CD1c-positive myeloid dendritic cell (primary cell): ENCODE measurements around the gene LSP1.
"Not testable (repeated sequence)": the region's sequence is repeated elsewhere in the genome, so short reads cannot be mapped to it uniquely, and the experiment has no call there.

Experiments used
- DNase-seq: peaks from one replicate; pipeline ENCODE4 v3.0.0-alpha.2; 2016; ENCODE audit errors: extremely low spot score

LSP1 gene

DNA sequence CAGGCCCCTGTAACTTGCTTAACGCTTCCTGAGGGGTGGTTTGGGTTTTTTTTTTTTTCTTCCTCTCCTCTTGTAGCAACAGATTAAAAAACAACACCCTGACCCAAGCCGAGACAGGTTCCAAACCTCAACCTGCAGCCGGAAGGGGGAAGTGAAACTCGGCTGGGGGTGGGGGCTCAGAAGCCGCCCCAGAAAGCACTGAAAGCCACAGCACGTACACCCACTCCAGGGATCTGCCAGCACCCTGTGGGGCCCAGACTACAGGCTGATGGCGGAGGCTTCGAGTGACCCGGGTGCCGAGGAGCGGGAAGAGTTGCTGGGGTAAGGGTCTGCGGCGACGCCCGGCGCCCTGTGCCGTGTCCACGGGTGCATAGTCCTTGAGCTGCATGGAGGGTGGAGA is at the start of gene LSP1:
TSS of gene LSP1 (plus strand) at position 208 of the 400 bp plus-strand sequence. CDS start at position 269, 61 bp downstream.
- peak; percentile 93 for DNase-seq

DNA sequence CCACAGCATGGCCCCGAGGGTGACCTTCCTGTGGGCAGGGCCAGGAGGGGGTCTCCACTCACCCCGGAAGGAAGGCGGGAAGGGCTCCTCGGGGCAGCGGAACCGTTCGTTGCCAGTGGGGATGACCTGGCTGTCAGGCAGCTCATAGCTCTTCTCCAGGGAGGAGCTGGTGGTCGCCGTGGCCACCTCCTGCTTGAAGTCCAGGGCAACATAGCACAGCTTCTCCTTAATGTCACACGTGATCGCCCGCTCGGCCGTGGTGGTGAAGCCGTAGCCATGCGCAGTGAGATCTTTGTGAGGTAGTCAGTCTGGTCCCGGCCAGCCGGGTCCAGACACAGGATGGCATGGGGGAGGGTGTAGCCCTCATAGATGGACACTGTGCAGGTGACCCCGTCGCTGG is 49.6 kb upstream of the LSP1 start:
- no peak for DNase-seq

DNA sequence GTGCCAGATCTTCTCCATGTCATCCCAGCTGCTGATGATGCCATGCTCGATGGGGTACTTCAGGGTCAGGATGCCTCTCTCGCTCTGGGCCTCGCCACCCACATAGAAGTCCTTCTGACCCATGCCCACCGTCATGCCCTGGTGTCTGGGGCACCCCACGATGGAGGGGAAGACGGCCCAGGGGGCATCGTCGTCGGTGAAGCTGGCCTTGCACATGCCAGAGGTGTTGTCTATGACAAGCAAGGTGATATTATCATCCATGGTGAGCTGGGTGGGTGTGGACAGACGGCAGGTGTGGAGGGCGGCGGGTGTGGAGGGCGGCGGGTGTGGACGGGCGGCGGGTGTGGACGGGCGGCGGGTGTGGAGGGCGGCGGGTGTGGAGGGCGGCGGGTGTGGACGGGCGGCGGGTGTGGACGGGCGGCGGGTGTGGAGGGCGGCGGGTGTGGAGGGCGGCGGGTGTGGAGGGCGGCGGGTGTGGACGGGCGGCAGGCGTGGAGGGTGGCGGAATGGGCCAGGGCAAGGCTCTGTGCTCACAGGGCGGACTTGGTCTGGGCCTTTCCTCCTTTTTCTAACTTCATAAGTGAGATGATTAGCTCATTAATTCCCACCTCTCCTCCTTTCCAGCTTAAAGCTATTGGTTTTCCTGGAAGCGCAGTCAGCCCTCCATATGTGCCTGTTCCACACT is 48.9 kb upstream of the LSP1 start:
- not testable (repeated sequence) for DNase-seq

DNA sequence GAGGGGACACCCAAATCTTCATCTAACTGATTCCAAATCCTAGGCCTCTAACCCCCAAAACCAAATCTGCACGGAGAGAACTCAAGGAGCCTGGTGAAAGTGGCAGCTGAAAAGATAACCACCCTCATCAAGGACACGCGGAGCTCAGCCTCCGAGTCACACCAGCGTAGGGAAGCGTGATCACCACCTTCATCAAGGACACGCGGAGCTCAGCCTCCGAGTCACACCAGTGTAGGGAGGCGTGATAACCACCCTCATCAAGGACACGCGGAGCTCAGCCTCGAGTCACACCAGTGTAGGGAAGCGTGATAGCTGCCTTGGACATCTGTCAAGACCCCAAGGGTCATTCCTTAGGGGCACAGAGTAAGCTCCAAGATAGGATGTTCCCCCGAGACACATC is 47.4 kb upstream of the LSP1 start:
- DNase-seq = no peak

DNA sequence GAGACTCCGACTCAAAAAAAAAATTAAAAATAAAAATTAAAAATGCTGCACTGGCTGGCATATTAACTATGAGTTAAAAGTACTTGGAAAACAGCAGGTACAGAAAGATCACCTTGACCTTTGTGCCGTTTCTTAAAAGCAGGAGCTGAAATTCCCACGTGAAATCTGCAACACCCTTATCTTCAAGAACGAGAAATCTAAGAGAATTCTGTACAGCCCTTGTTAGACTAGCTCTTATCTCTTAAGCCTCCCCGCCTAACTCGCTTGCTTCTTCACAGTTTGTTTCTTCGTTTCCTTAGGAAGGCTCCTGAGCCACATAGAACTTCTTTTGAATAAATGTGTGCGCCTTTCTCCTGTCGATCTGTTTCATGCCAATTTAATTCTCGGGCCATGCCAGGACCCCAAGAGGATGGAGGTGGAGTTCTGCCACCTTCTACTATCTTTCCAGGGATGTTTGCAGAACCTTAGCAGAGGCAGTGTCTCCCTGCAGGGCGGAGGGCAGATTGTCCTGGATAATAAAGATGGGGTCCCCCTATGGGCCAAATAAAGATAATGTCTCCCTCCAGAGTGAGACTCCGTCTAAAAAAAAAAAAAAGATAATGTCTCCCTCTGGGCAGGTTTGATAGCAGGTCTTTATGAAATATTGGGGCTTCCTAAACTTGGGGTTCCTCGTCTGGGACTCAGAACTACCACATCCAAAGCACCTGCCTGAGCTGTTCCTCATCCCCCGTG is 45.5 kb upstream of the LSP1 start:
- DNase-seq = no peak

- peak; percentile 93 for DNase-seq
These were observed 42.1 kb upstream of the LSP1 start for GRCh38 chr11:1810761-1811160.

DNA sequence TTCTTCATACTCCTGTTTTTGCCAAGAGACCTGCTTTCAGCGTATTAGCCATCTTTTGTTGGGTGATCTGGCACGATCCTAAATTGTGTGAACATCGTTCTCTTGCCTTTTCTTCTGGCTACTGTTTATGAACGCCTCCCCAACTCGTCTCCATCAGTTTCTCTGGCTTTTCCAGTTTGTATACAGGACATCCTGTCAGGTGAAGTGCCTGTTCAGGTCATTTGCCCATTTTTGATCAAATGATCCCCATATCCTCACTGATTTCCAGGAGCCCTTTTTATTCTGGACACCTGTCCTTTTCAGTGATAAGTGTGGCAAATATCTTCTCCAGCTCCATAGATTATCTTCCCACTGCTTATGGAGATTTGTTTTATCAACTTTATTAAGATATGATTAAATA is 40.6 kb upstream of the LSP1 start:
- no peak for DNase-seq

DNA sequence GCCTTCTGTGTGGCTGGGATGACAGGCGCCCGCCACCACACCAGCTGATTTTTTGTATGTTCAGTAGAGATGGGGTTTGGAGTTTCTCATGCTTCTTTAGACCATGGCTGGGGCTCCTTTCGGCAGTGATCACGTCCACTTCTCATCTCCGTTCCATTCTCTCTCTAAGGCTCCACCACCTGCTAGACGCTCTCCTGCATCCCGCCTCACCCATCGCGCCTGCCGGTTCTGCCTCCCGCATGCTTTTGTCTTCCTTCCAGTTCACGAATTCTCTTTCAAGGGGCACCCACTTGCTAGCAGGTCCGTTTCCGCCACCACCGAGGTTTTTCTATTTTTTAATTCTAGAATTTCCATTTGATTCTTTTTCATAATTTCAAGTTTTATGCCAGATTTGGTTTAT is 40.1 kb upstream of the LSP1 start:
- DNase-seq = no peak

DNA sequence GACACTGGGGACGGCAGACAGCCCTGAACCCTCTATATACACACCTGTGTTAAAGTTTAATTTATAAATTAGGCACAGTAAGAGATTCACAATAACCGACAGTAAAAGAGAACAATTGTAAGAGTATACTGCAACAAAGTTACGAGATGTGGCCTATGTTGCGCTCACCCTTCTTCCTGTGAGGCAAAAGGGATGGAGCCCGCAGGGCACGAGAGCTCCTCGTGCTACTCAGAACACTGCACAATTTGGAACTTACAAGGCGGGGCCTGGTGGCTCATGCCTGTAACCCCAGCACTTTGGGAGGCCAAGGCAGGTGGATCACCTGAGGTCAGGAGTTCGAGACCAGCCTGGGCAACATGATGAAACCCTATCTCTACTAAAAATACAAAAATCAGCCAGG is 39.5 kb upstream of the LSP1 start:
- not testable (repeated sequence) for DNase-seq

DNA sequence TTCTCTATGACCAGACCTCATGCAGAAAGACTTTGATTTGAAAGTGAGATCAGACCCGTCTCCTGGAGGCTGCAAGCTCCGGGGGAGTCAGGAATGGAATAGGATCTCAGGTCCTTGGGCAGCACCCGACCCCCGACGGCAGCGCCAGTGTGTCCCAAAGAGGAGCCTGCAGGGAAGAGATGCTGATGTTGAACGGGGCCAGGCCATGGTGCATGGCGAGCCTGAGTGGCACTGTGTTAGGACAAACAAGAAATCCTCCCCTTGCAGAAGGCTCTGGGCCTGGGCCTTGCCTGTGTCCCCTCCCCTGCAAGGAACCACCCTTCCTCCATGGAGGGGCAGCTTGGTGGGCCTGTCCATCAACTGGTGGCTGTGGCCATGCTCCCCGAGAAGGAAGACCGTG is 38.2 kb upstream of the LSP1 start:
- DNase-seq = no peak

- DNase-seq = no peak
These were observed 37.6 kb upstream of the LSP1 start for GRCh38 chr11:1815311-1815710.

- no peak for DNase-seq
These were observed 37.1 kb upstream of the LSP1 start for GRCh38 chr11:1815751-1816150.

DNA sequence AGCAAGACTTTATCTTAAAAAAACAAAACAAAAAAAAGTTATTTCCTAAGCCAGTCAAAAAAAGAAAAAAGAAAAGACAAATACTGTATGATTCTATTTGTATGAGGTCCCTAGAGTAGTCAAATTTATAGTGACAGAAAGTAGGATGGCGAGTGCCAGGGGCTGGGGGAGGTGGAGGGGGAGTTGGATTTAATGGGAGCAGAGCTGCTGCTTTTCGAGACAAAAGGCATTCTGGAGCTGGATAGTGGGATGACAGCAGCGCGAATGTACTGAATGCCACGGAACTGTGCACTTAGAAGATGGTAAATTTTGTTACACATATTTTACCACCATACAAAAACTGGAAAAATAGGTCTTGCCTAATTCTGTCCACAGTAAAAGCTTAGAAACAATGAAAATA is 35.9 kb upstream of the LSP1 start:
- no peak for DNase-seq

DNA sequence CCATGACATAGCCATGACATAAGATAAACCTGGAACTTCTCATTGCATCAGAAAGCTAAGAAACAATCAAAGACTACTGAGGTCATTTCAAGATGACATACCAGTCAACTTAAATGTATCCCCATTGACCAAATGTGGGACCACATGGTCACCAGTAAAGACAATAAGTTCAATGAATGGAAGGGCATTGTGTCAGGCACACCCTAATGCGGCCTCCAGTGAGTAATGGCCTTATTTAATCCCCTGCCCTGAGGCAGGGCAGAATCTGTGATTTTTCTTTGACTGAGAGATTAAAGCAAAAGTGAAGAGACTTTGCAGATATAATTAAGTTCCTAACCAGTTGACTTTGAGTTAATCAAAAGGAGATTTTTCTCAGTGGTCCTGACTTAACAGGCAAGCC is 35.4 kb upstream of the LSP1 start:
- DNase-seq = no peak

GRCh38 chr11:1819074-1819473 is 33.8 kb upstream of the LSP1 start:
- DNase-seq = no peak

DNA sequence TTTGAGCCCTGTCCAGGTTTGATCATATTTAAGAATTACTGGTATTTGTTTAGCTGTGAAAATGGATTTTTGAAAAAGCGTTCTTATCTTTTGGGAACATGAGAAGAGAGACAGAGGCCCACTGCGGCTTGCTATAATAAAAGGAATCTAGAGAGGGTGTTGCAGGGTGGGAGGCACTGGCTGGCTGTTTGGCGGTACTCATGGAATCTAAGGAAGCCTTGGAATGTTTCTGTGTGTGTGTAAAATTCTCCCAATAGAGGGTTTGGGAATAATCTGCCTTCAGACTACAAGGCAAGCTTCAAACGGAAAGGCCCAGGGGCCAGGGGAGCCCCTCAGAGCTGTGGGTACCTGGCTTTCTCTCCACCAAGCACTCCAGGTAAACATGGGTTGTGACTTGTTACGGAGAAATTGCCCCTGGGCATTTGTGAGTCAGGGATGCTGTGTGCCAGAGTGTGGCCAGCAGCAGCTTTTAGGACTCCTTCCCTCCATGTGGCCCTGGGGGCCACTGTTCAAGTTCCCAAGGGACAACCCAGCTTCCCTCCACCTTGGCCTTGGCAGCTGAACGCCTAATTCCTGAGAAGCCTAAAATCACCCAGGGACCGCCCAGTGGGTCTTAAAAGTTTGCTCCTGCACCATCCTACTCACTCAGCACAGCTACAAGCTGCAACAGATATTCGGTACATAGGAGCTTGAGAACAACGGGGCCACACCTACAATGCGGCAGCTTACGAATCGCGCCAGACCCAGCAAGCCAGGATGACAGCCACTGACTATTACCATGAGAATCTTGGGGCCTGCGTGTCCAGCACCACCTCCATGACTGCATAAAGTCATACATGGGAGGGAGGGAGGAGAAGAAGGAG is 32.2 kb upstream of the LSP1 start:
- DNase-seq = no peak

DNA sequence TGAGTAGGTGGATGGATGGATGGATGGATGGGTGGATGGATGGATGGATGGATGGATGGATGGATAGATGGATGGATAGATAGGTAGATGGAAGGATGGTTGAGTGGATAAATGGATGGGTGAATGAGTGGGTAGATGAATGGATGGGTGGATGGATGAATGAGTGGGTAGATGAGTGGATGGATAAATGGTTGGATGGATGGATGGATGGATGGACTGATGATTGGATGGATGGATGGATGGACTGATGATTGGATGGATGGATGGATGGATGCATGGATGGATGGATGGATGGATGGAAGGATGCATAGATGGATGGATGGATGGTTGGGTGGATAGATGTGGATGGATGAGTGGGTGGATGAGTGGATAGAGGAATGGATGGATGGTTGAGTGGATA is 31.3 kb upstream of the LSP1 start:
- DNase-seq = no peak

DNA sequence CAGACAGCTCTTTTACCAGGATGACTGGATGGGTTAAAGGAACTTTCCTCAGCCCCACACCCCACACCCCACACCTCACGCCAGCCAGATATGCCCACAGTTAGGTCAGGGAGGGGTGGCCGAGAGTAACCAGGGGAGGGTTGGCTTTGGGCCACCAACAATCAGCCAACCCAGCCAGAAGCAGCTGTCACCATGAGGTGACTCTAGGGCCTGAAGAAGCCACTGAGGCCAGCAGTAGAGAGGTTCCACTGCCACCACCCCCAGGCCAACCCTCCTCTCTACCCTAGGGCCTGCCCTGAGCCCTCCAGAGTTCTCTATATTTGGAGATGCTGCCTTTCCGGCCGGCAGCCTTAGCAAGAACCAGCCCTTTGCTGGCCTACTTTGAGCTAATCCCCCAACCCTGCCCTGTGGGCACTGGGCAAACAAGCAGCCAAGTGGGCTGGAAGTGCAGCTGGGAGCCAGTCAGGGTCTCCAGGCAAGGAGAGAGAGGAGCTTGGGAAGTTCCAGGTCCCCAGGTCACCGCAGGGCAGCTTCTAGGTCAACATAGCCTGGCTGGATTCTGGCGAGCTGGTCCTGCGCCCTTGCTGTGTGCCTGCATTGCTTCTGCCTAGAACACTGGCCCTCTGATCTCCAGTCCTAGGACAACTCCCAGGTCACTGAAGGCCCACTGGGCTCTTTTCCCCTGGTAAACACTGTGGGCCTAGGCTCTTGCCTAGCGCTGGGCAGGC is 30.1 kb upstream of the LSP1 start:
- no peak for DNase-seq

DNA sequence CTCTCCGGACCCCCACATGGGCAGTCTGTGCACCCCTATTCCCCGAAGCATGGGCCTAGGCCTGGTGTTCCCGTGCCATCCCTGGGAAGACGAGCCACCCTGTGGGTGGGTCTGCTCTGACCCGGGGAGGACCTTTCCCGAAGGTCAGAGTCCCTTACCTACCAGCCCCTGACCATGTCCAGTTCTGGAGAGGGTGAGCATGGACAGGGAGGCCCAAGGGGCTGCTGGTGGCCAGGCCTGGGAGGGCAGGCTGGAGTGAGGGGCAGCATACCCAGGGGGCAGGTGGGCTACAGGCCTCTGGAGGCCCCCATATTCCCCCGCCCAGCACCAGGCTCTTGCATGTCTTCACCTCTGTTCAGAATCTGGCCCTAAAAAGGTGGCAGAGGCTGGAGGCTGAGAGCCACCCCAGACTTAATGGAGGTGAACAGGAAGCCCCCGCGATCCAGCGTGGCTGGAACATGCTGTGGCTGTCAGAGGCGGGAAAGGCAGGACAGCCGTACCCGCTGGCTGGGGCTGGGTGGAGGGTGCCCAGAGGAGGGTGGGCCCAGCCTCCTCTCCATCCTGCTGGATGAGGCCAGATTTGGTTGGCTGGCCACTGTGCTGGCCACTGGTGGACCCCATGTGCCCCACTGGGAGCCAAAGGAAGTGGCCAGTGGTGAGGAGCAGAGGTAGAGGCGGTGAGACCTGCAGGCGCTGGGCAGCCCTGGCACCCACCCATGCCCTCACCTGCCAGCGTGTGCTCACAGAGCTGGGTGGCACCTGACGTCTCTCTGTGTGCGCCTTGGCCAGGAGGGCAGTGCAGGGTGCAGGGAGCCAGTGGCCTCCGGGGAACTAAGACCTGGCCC is 29.3 kb upstream of the LSP1 start:
- no peak for DNase-seq

GRCh38 chr11:1824221-1825038 is 28.5 kb upstream of the LSP1 start:
- no peak for DNase-seq
